Lower leg skin (tissue), 4 donors: Measurements from ENCODE around the gene FGF9. TPM values are rescaled to one million over a fixed set of nuclear protein-coding genes. Genes with fewer than 3 reads are reported as not detected.

ENCODE experiments used
- DNase-seq, 2 donors: peaks; one replicate each; pipeline ENCODE4 v3.0.0-alpha.2; 2019; ENCODE audit warnings: low spot score in 2 of 2
- H3K4me3 ChIP-seq: fragments of 200-600 bp; sonication (generic); 2 replicates; pipeline ENCODE4 v1.5.1; 2017; ENCODE audit warnings: mild to moderate bottlenecking, low read depth; ENCODE audit not compliant: poor library complexity, severe bottlenecking
- CTCF ChIP-seq, 3 donors: fragments of 450-650 bp; IDR thresholded peaks; one replicate each; pipeline ENCODE4 v1.5.1; 2016; ENCODE audit warnings: antibody characterized with exemption in 3 of 3, mild to moderate bottlenecking in 3 of 3, moderate library complexity in 2 of 3
- POLR2A ChIP-seq, 2 donors: fragments of 450-650 bp; IDR thresholded peaks; one replicate each; pipeline ENCODE4 v1.6.1; 2016 to 2017; ENCODE audit warnings: antibody characterized with exemption in 2 of 2, mild to moderate bottlenecking in 1 of 2, moderate library complexity in 1 of 2
- WGBS, 2 donors: methylation state at CpG; one replicate each; pipeline ENCODE4 v1.1.5; 2018; 5-methylcytosine and 5-hydroxymethylcytosine counted together
- intact Hi-C: fragments of 100-400 bp; cut with DNase I; formaldehyde crosslinking; loops from one replicate; pipeline ENCODE4 v1.15.0; 2023; ENCODE audit warnings: low total_unique reads
- total RNA-seq, 4 donors: library from RNA; depleted of rRNA; stranded (reverse); fragments of >200 nt; gene quantifications; one replicate each; pipeline ENCODE4 v1.1.0, GENCODE V29; 2016

FGF9 gene
- total RNA-seq: under 1 TPM in 3 of 4 donors, not detected in 1; 0.13 to 0.25 (median 0.15) TPM

- peak in 1 of 2 donors; percentile 92 for DNase-seq
- no peak for TF ChIP-seq POLR2A (IDR thresholded peaks at IDR 0.05)
- TF ChIP-seq CTCF (IDR thresholded peaks at IDR 0.05): no peak
- H3K4me3 ChIP-seq: peak within 1 kb of the TSS; percentile 20
- 0% methylated on average over 52 to 62 of the region's 62 CpGs for WGBS, 2 donors
- intact Hi-C loops: no loop called here
Measured at GRCh38 chr13:21670883-21671619, at the start of gene FGF9. FGF9 (plus strand) TSS chr13:21671073; CDS start chr13:21671913, 840 bp downstream.

- WGBS, 2 donors: 40 to 42% methylated on average over 8 of the region's 8 CpGs
- intact Hi-C loops: no loop called here
- H3K4me3 ChIP-seq: no peak overlapping the region
- no peak for DNase-seq
- TF ChIP-seq CTCF (IDR thresholded peaks at IDR 0.05) (no peak), POLR2A (IDR thresholded peaks at IDR 0.05) (no peak)
Measured at GRCh38 chr13:21625366-21625765, 45.5 kb upstream of the FGF9 start.

GRCh38 chr13:21632196-21632595 is 38.7 kb upstream of the FGF9 start:
- no peak for TF ChIP-seq CTCF (IDR thresholded peaks at IDR 0.05)
- no peak for TF ChIP-seq POLR2A (IDR thresholded peaks at IDR 0.05)
- no peak overlapping the region for H3K4me3 ChIP-seq
- intact Hi-C loops: no loop called here
- DNase-seq: no peak

- no peak for TF ChIP-seq CTCF (IDR thresholded peaks at IDR 0.05)
- TF ChIP-seq POLR2A (IDR thresholded peaks at IDR 0.05): no peak
- 86 to 97% methylated on average over 3 of the region's 3 CpGs for WGBS, 2 donors
Measured at GRCh38 chr13:21636656-21637055, 34.2 kb upstream of the FGF9 start.

GRCh38 chr13:21637296-21637695 is 33.6 kb upstream of the FGF9 start:
- TF ChIP-seq CTCF (IDR thresholded peaks at IDR 0.05): no peak
- no peak for TF ChIP-seq POLR2A (IDR thresholded peaks at IDR 0.05)
- 43 to 44% methylated on average over 13 of the region's 13 CpGs for WGBS, 2 donors
- intact Hi-C loops: no loop called here
- no peak overlapping the region for H3K4me3 ChIP-seq
- peak in 1 of 2 donors; percentile 37 for DNase-seq

More at GRCh38 chr13:21636656-21637055, 34.2 kb upstream of the FGF9 start:
- no peak overlapping the region for H3K4me3 ChIP-seq
- intact Hi-C loops: no loop called here
- DNase-seq: no peak
